NOMO-1 treated with DMSO at 0.1 percent for 48 hours (cell line): Measurements from ENCODE around the gene COQ10A.
A peak's percentile ranks its signal among the peaks of the same experiment; 100 is the strongest.
"Not testable (repeated sequence)": the region's sequence is repeated elsewhere in the genome, so short reads cannot be mapped to it uniquely, and the experiment has no call there.

Experiments
- DNase-seq: peaks from one replicate; lab custom pipeline; 2025; ENCODE audit not compliant: unreplicated experiment; lab: John Stamatoyannopoulos, UW

COQ10A gene

GRCh38 chr12:56274299-56274698 is 7.6 kb downstream of the COQ10A start:
- DNase-seq, result no peak

- DNase-seq, result no peak
Observed at GRCh38 chr12:56278905-56279304, 12.2 kb downstream of the COQ10A start.

GRCh38 chr12:56280849-56281248 is 14.1 kb downstream of the COQ10A start:
- DNase-seq, result no peak

- DNase-seq, result no peak
Observed at GRCh38 chr12:56282030-56282429, 15.3 kb downstream of the COQ10A start.

- no peak for DNase-seq
Observed at GRCh38 chr12:56282579-56282978, 15.8 kb downstream of the COQ10A start.

- DNase-seq, result not testable (repeated sequence)
Observed at GRCh38 chr12:56284263-56284662, 17.5 kb downstream of the COQ10A start.

GRCh38 chr12:56286044-56286830 is 19.5 kb downstream of the COQ10A start:
- no peak for DNase-seq

GRCh38 chr12:56288705-56289387 is 22.1 kb downstream of the COQ10A start:
- DNase-seq, result peak; percentile 14

GRCh38 chr12:56293795-56294194 is 27.1 kb downstream of the COQ10A start:
- no peak for DNase-seq

- DNase-seq, result peak; percentile 28
Observed at GRCh38 chr12:56296295-56296694, 29.6 kb downstream of the COQ10A start.

GRCh38 chr12:56297400-56297799 is 30.7 kb downstream of the COQ10A start:
- DNase-seq, result no peak

GRCh38 chr12:56298828-56299227 is 32.1 kb downstream of the COQ10A start:
- no peak for DNase-seq

- peak; percentile 13 for DNase-seq
Observed at GRCh38 chr12:56299308-56299852, 32.6 kb downstream of the COQ10A start.

GRCh38 chr12:56299853-56300643 is 33.3 kb downstream of the COQ10A start, which contains the start of gene CS:
Gene CS, minus strand, starts transcription at chr12:56300330. Its CDS starts 129 bp downstream, at chr12:56300201.
- peak; percentile 99 for DNase-seq

GRCh38 chr12:56300644-56301464 is 34.1 kb downstream of the COQ10A start:
- DNase-seq, result no peak

- DNase-seq, result no peak
Observed at GRCh38 chr12:56304276-56304675, 37.5 kb downstream of the COQ10A start.

- DNase-seq, result no peak
Observed at GRCh38 chr12:56304872-56305590, 38.3 kb downstream of the COQ10A start.

- no peak for DNase-seq
Observed at GRCh38 chr12:56307221-56307965, 40.7 kb downstream of the COQ10A start.

- DNase-seq, result no peak
Observed at GRCh38 chr12:56308714-56309113, 42.0 kb downstream of the COQ10A start.
